Suprapubic skin (tissue), 4 donors: ENCODE results near the gene IL4. TPM values are rescaled to one million over a fixed set of nuclear protein-coding genes. Genes with fewer than 3 reads are reported as not detected.

Experiments
- DNase-seq, 2 donors: peaks; one replicate each; pipeline ENCODE4 v3.0.0-alpha.2; 2019; ENCODE audit warnings: low spot score in 2 of 2
- H3K27ac ChIP-seq: fragments of 200-600 bp; sonication (generic); one replicate; pipeline ENCODE4 v1.5.1; 2019
- H3K27me3 ChIP-seq: fragments of 200-600 bp; sonication (generic); one replicate; pipeline ENCODE4 v1.5.1; 2019
- H3K36me3 ChIP-seq: fragments of 200-600 bp; sonication (generic); one replicate; pipeline ENCODE4 v1.5.1; 2019
- H3K4me1 ChIP-seq: fragments of 200-600 bp; sonication (generic); one replicate; pipeline ENCODE4 v1.5.1; 2019
- H3K4me3 ChIP-seq: fragments of 200-600 bp; sonication (generic); one replicate; pipeline ENCODE4 v1.5.1; 2019; ENCODE audit warnings: mild to moderate bottlenecking
- H3K9me3 ChIP-seq: fragments of 200-600 bp; sonication (generic); one replicate; pipeline ENCODE4 v1.5.1; 2019
- EP300 ChIP-seq: sonication (generic); formaldehyde crosslinking; IDR thresholded peaks from one replicate; pipeline ENCODE4 v1.6.1; 2017; ENCODE audit warnings: antibody characterized with exemption
- POLR2A ChIP-seq, 2 donors: fragments of 450-650 bp; IDR thresholded peaks; one replicate each; pipeline ENCODE4 v1.6.1; 2017; ENCODE audit warnings: antibody characterized with exemption in 2 of 2, mild to moderate bottlenecking in 2 of 2, moderate library complexity in 2 of 2
- POLR2AphosphoS5 ChIP-seq, 3 donors: sonication (generic); formaldehyde crosslinking; IDR thresholded peaks; one replicate each; pipeline ENCODE4 v1.6.1; 2017; ENCODE audit warnings: antibody characterized with exemption in 3 of 3
- WGBS: methylation state at CpG from one replicate; pipeline ENCODE4 v1.1.5; 2018; 5-methylcytosine and 5-hydroxymethylcytosine counted together
- total RNA-seq, 4 donors: library from RNA; depleted of rRNA; stranded (reverse); fragments of >200 nt; gene quantifications; one replicate each; pipeline ENCODE4 v1.1.0, GENCODE V29; 2016
- TF ChIP-seq, protein P1 (sequence below), 2 donors: fragments of 200-600 bp in 1 of 2; fragments of 450-650 bp in 1 of 2; sonication (generic) in 1 of 2; IDR thresholded peaks; one replicate each; pipeline ENCODE4 v1.5.1; 2016 to 2019; ENCODE audit warnings: antibody characterized with exemption in 2 of 2, mild to moderate bottlenecking in 1 of 2, moderate library complexity in 1 of 2

IL4 gene
- total RNA-seq, 4 donors from 2014 or later, result not detected

DNA sequence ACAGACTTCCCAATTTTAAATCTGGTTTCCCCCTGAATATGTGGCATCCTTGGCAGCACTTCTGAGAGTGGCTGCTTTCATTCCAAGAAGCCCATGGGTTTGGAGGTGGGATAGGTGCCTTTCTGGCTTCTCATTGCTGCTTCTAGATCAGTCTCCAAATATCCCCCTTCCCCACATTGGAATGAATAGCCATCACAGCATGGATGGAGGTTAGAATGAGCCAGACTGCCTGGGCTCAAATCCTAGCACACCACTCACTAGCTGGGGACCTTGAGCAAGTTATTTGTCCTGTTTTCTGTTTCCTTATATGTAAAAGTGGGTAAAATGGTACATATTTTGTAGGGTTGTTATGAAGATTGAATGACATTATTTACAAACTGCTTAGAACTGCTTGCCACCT, 29.6 kb upstream of the IL4 start:
- no peak for DNase-seq
- Histone ChIP-seq H3K27me3 (no peaks in the 10 kb centered on the region), H3K36me3 (peaks cover 42% of the 10 kb centered on the region), H3K4me3 (no peak overlapping the region), H3K27ac (no peak overlapping the region), H3K9me3 (no peaks in the 10 kb centered on the region), H3K4me1 (no peaks in the 10 kb centered on the region)
- no peak for TF ChIP-seq POLR2A (IDR thresholded peaks at IDR 0.05)
- TF ChIP-seq, protein P1, sequence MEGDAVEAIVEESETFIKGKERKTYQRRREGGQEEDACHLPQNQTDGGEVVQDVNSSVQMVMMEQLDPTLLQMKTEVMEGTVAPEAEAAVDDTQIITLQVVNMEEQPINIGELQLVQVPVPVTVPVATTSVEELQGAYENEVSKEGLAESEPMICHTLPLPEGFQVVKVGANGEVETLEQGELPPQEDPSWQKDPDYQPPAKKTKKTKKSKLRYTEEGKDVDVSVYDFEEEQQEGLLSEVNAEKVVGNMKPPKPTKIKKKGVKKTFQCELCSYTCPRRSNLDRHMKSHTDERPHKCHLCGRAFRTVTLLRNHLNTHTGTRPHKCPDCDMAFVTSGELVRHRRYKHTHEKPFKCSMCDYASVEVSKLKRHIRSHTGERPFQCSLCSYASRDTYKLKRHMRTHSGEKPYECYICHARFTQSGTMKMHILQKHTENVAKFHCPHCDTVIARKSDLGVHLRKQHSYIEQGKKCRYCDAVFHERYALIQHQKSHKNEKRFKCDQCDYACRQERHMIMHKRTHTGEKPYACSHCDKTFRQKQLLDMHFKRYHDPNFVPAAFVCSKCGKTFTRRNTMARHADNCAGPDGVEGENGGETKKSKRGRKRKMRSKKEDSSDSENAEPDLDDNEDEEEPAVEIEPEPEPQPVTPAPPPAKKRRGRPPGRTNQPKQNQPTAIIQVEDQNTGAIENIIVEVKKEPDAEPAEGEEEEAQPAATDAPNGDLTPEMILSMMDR (IDR thresholded peaks at IDR 0.05), result no peak
- no peak for TF ChIP-seq EP300
- TF ChIP-seq POLR2AphosphoS5 (IDR thresholded peaks at IDR 0.05), result no peak

DNA sequence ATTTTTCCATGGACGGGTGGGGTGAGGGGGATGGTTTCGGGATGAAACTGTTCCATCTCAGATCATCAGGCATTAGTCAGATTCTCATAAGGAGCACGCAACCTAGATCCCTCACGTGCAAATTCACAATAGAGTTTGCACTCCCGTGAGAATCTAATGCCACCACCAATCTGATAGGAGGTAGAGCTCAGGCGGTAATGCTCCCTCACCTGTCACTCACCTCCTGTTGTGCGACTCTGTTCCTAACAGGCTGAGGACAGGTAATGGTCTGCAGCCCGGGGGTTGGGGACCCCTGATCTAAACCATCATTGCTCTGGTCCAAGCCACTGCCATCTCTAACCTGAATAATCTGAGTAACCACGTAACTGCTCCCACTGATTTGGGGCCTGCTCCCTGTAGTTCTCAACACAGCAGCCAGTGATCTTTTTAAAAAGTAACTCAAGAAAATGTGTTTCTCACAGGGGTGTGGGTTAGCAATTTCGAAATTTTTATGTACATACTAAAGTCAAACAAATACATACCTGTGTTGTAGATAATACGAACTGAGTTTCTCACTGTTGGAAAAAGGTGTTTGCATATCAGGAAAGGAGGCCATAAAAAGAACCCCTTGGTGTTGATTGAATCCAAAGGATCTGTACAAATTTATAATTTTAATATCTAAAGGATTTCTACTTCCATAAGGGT, 27.1 kb upstream of the IL4 start:
- no peak for DNase-seq
- H3K27ac ChIP-seq, result no peak overlapping the region
- H3K27me3 ChIP-seq, result no peaks in the 10 kb centered on the region
- H3K36me3 ChIP-seq, result peaks cover 16% of the 10 kb centered on the region
- H3K4me3 ChIP-seq, result no peak overlapping the region
- WGBS, result 95% methylated on average over 11 of the region's 11 CpGs
- H3K9me3 ChIP-seq, result no peaks in the 10 kb centered on the region
- TF ChIP-seq EP300, result no peak
- no peaks in the 10 kb centered on the region for H3K4me1 ChIP-seq

DNA sequence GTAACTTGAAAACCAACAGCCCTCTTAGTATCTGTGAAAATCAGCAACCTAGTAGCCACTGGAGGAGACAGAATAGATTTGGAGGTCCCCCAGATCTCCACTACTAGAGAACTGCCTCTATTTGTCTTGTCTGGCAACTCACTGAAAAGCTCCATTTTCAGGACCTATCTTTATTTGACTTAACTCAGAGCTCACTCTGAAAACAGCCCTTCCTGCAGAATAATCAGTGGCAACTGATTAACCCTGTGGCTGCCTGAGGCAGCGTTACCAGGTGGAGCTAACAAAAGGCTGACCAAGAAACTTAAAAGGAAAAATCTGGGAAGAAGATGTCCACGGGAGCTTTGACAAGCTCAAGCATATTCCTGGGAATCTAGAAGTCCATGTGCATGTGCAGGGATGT, 26.3 kb upstream of the IL4 start:
- H3K9me3 ChIP-seq, result no peaks in the 10 kb centered on the region
- H3K27me3 ChIP-seq, result peaks cover 3% of the 10 kb centered on the region
- no peak for DNase-seq
- 92% methylated on average over 2 of the region's 2 CpGs for WGBS
- no peak overlapping the region for H3K27ac ChIP-seq
- no peaks in the 10 kb centered on the region for H3K4me1 ChIP-seq
- peaks cover 9% of the 10 kb centered on the region for H3K36me3 ChIP-seq
- TF ChIP-seq POLR2AphosphoS5 (IDR thresholded peaks at IDR 0.05) (no peak), EP300 (no peak), POLR2A (IDR thresholded peaks at IDR 0.05) (no peak)
- TF ChIP-seq, protein P1 (IDR thresholded peaks at IDR 0.05), result no peak
- H3K4me3 ChIP-seq, result no peak overlapping the region

DNA sequence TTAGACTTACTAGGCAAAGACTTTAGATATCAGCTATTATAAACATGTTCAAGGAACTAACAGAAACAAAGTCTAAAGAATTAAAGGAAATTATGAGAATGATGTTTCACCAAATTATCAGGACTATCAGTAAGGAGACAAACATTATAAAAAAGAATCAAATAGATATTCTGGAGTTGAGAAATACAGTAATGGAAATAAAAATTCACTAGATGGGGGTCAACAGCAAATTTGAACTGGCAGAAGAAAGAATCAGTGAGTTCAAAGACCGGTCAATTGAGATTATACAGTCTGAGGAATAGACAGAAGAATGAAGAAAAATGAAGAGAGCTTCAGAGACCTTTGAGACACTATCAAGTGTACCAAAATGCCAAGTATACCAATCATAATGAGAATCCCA, 25.4 kb upstream of the IL4 start:
- no peaks in the 10 kb centered on the region for H3K36me3 ChIP-seq
- H3K4me3 ChIP-seq, result no peak overlapping the region
- TF ChIP-seq, protein P1 (IDR thresholded peaks at IDR 0.05), result no peak
- TF ChIP-seq EP300 (no peak), POLR2A (IDR thresholded peaks at IDR 0.05) (no peak), POLR2AphosphoS5 (IDR thresholded peaks at IDR 0.05) (no peak)
- DNase-seq, result no peak
- peaks cover 6% of the 10 kb centered on the region for H3K27me3 ChIP-seq
- no peak overlapping the region for H3K27ac ChIP-seq
- H3K4me1 ChIP-seq, result no peaks in the 10 kb centered on the region
- H3K9me3 ChIP-seq, result no peaks in the 10 kb centered on the region
- 96% methylated on average over 1 of the region's 1 CpG for WGBS

DNA sequence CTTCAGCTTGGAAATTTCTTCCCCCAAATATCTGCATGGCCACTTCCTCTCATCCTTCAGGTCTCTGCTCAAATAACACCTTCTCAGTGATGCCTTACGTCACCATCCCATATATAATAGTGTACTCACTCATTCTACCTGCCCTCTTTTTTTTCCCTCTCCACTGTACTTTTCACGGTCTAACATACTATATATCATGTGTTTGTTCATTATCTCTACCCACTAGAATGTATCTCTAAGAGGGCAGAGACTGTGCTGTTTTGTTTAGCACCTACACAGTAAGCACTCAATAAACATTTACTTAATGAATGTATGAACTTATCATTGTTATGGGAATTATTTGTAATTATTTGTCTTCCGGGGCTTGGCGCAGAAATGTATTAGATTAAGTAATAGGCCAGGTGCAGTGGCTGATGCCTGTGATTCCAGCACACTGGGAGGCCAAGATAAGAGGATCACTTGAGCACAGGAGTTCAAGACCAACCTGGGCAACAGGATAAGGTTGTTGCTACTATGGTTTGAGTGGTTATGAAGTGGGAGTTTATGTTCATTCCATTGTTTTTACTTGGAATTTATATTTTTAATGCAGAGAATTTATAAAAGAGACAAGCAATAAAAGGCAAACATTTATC, 21.8 kb upstream of the IL4 start:
- Histone ChIP-seq H3K27ac (no peak overlapping the region), H3K9me3 (no peaks in the 10 kb centered on the region), H3K36me3 (no peaks in the 10 kb centered on the region), H3K4me1 (peaks cover 15% of the 10 kb centered on the region), H3K27me3 (peaks cover 31% of the 10 kb centered on the region), H3K4me3 (no peak overlapping the region)
- DNase-seq, result no peak
- 92% methylated on average over 4 of the region's 4 CpGs for WGBS
- TF ChIP-seq, protein P1 (IDR thresholded peaks at IDR 0.05), result no peak
- no peak for TF ChIP-seq POLR2A (IDR thresholded peaks at IDR 0.05)
- no peak for TF ChIP-seq POLR2AphosphoS5 (IDR thresholded peaks at IDR 0.05)
- TF ChIP-seq EP300, result no peak
